ENCODE results near the gene IFNL1.

- TF ChIP-seq FOXP2 (optimal IDR thresholded peaks at IDR 0.05; ENCODE audit: borderline replicate concordance, extremely low read depth, extremely low read length, insufficient read depth), result no peak
- no peak for TF ChIP-seq POLR2AphosphoS5 (IDR thresholded peaks at IDR 0.05; ENCODE audit: low read depth, low read length)
- no peak for TF ChIP-seq SIN3A (IDR thresholded peaks at IDR 0.05; ENCODE audit: borderline replicate concordance, insufficient read depth, low read length)
These were observed 5.4 kb downstream of the IFNL1 start for GRCh38 chr19:39301562-39301961.

Data from PFSK-1 (cell line).